ENCODE measurements around the gene CPSF4.

The CPSF4 gene

DNA sequence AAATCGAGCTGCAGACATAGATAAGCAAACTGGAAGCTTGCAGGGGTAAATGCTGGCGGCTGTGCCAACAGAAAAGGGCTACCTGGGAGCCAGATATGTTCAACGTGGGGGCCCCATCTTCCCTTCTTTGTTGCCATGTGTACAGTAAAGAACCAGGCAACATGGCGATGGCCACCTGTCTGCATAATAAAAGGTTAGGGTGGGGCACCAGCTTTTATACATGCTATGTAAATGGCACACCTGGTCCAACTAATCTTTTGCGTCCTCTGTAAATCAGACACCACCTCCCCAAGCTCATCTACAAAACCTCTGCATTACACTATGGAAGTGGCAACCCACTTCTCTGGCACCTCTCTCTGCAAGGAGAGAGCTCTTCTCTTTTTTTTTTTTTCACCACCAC is 16.1 kb upstream of the CPSF4 start:
- no peaks in the 10 kb centered on the region for H3K27me3 ChIP-seq (ENCODE audit: control insufficient read depth, low read length)
- peaks cover 12% of the 10 kb centered on the region for H3F3A ChIP-seq (ENCODE audit: control insufficient read depth, insufficient read depth)
- TF ChIP-seq EZH2phosphoT487 (IDR thresholded peaks at IDR 0.05; ENCODE audit: borderline replicate concordance, low read length) = no peak
- TF ChIP-seq, protein P1, sequence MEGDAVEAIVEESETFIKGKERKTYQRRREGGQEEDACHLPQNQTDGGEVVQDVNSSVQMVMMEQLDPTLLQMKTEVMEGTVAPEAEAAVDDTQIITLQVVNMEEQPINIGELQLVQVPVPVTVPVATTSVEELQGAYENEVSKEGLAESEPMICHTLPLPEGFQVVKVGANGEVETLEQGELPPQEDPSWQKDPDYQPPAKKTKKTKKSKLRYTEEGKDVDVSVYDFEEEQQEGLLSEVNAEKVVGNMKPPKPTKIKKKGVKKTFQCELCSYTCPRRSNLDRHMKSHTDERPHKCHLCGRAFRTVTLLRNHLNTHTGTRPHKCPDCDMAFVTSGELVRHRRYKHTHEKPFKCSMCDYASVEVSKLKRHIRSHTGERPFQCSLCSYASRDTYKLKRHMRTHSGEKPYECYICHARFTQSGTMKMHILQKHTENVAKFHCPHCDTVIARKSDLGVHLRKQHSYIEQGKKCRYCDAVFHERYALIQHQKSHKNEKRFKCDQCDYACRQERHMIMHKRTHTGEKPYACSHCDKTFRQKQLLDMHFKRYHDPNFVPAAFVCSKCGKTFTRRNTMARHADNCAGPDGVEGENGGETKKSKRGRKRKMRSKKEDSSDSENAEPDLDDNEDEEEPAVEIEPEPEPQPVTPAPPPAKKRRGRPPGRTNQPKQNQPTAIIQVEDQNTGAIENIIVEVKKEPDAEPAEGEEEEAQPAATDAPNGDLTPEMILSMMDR (IDR thresholded peaks at IDR 0.05; ENCODE audit: low read depth, low read length, poor library complexity, severe bottlenecking) = no peak
- H3K79me2 ChIP-seq (ENCODE audit: control insufficient read depth, low read length) = peaks cover 16% of the 10 kb centered on the region
- no peak overlapping the region for H3K4me3 ChIP-seq (ENCODE audit: low read length)
- H3K27ac ChIP-seq (ENCODE audit: low read depth, low read length) = no peak overlapping the region
- H3K9me2 ChIP-seq (replicated peaks; ENCODE audit: control insufficient read depth, low read length) = no peaks in the 10 kb centered on the region
- peaks cover 73% of the 10 kb centered on the region for H3K36me3 ChIP-seq (ENCODE audit: control insufficient read depth, low read length)
- no peaks in the 10 kb centered on the region for H3K4me1 ChIP-seq (ENCODE audit: control insufficient read depth, low read length)
- H3K9me3 ChIP-seq (ENCODE audit: control insufficient read depth, insufficient read depth, low read length) = no peaks in the 10 kb centered on the region
- H3K4me2 ChIP-seq (ENCODE audit: low read length) = no peak overlapping the region
- peaks cover 14% of the 10 kb centered on the region; the same call in 1 of the 2 replicates for H4K20me1 ChIP-seq (ENCODE audit: control insufficient read depth, insufficient read depth, low read depth, low read length)

DNA sequence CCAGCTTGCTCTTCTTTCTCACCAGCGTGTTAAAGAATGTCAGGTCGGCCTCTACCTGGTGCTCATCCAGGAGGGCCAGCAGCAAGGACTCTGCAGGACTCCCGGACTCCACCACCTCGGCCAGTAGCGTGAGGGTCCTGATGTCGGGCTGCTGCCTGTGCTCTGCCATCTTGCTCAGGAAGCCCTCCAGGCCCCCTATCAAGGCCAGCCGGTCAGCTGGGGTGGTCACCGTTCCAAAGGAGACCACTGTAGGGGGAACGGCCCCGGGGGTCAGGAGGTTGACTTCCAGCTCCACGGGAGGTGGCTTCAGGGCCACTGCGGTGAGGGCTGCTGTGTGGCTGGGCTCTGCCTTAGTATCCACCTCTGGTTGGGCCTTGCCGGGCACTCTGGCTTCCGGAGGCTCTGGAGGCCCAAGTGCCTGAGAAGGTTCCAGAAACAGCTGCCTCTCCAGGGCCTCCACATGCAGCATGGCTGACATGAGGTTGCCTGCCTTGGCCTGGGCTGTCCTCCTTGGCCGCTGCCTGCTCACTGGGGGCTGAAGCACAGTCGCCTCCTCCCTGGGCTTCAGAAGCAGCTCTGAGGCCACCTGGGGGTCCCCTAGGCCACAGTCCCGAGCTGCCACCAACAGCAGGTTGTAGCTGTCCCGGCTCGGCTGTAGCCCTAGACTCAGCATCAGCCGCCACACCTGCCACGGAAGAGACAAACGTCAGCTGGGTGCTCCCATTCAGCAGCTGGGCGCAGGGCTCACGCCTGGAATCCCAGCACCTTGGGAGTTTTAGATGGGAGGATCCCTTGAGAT is 13.6 kb upstream of the CPSF4 start:
- Histone ChIP-seq H3K27ac (ENCODE audit: low read depth, low read length) (no peak overlapping the region), H3K9me3 (ENCODE audit: control insufficient read depth, insufficient read depth, low read length) (no peaks in the 10 kb centered on the region), H4K20me1 (ENCODE audit: control insufficient read depth, insufficient read depth, low read depth, low read length) (peaks cover 11% of the 10 kb centered on the region; the same call in 1 of the 2 replicates), H3K36me3 (ENCODE audit: control insufficient read depth, low read length) (peaks cover 65% of the 10 kb centered on the region), H3K4me2 (ENCODE audit: low read length) (no peak overlapping the region), H3K4me3 (ENCODE audit: low read length) (no peak overlapping the region), H3K27me3 (ENCODE audit: control insufficient read depth, low read length) (no peaks in the 10 kb centered on the region), H3F3A (ENCODE audit: control insufficient read depth, insufficient read depth) (peaks cover 12% of the 10 kb centered on the region), H3K9me2 (replicated peaks; ENCODE audit: control insufficient read depth, low read length) (no peaks in the 10 kb centered on the region), H3K4me1 (ENCODE audit: control insufficient read depth, low read length) (no peaks in the 10 kb centered on the region), H3K79me2 (ENCODE audit: control insufficient read depth, low read length) (peaks cover 2% of the 10 kb centered on the region; the same call in 1 of the 2 replicates)
- TF ChIP-seq EZH2phosphoT487 (IDR thresholded peaks at IDR 0.05; ENCODE audit: borderline replicate concordance, low read length) = no peak
- TF ChIP-seq, protein P1 (IDR thresholded peaks at IDR 0.05; ENCODE audit: low read depth, low read length, poor library complexity, severe bottlenecking) = no peak

DNA sequence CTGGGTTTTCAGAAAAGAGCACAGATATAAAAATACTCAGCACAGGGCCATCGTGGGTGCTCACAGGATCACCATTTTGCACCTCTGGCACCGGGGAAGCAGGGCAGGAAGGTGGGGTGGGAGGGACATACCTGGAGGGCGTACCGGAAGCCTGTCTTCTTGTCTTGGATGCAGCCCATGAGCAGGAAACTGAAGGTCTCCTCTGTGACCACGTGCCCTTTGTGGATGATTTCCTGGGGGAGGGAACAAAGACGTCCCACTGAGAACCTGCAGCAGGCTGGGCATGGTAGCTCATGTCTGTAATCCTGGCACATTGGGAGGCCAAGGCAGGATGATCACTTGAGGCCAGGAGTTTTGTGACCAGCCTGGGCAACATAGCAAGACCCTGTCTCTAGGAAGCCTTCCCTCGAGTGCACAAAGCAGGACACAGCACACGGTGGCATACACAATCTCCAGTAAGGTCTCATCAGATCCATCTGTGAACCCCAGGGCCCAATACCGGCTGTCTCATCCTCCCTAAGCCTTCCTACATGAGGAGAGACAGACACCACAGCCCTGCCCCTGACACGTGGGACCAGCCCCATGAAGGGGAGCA is 9.7 kb upstream of the CPSF4 start:
- Histone ChIP-seq H4K20me1 (ENCODE audit: control insufficient read depth, insufficient read depth, low read depth, low read length) (0 out of 2 replicates have a peak, but pooled peaks cover 3% of the 10 kb centered on the region), H3K4me2 (ENCODE audit: low read length) (no peak overlapping the region), H3K4me1 (ENCODE audit: control insufficient read depth, low read length) (no peaks in the 10 kb centered on the region), H3K4me3 (ENCODE audit: low read length) (no peak overlapping the region), H3K9me3 (ENCODE audit: control insufficient read depth, insufficient read depth, low read length) (no peaks in the 10 kb centered on the region), H3K36me3 (ENCODE audit: control insufficient read depth, low read length) (peaks cover 63% of the 10 kb centered on the region), H3F3A (ENCODE audit: control insufficient read depth, insufficient read depth) (no peaks in the 10 kb centered on the region), H3K27ac (ENCODE audit: low read depth, low read length) (no peak overlapping the region), H3K27me3 (ENCODE audit: control insufficient read depth, low read length) (no peaks in the 10 kb centered on the region), H3K79me2 (ENCODE audit: control insufficient read depth, low read length) (no peaks in the 10 kb centered on the region), H3K9me2 (replicated peaks; ENCODE audit: control insufficient read depth, low read length) (no peaks in the 10 kb centered on the region)
- TF ChIP-seq, protein P1 (IDR thresholded peaks at IDR 0.05; ENCODE audit: low read depth, low read length, poor library complexity, severe bottlenecking) = no peak
- TF ChIP-seq EZH2phosphoT487 (IDR thresholded peaks at IDR 0.05; ENCODE audit: borderline replicate concordance, low read length) = no peak

Data from DOHH2 (cell line).